ENCODE measurements around the gene NECTIN1. TPM values are rescaled to one million over a fixed set of nuclear protein-coding genes. Genes with fewer than 3 reads are reported as not detected.

NECTIN1 gene
- total RNA-seq, 1 donor from 2014 or later, result 20.6 TPM

GRCh38 chr11:119701591-119702549, 27.1 kb downstream of the NECTIN1 start:
- intact Hi-C loops (cut with micrococcal nuclease), result no loop called here
- no peak for ATAC-seq

DNA sequence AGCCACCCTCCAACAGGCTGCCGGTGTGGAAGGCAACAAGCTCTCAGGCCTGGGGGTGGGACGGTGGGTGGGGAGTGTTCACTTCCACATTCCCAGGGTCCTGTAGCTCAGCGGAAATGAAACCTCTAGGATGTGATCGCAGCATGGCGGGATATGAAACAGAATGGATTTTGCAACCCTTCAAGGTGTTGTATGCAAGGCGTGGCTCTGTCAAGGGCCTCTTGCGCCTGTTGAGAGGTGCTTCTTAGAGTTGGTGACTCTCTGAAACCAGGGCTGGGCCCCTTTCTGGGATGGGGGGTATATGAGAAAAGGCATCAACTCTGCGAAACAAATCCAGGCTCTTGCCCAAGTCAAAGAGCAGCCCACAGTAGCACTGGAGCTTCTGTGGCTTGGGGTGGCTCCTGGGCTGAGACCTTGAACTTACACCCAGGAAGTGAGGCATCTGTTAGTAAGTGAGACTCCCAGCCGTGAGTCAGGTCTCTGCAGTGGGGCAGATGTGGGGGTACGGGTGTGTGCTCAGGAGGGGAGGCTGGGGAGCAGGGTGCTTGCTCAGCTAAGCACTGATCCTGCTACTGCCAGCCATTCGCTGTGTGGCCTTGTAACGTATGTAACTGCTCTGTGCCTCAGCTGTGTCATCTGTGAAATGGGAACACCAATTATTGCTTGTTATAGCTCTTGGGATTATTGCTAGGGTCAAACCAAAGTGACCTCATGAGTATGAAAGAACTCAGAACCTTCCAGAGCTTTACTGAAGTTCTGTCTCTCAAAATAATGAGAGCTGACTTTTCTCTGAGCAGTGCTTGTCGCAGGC, 28.3 kb downstream of the NECTIN1 start:
- DNase-seq, result no peak
- ATAC-seq, result no peak
- intact Hi-C loops (cut with micrococcal nuclease), result no loop called here

More at GRCh38 chr11:119701591-119702549, 27.1 kb downstream of the NECTIN1 start:
- no peak for DNase-seq

DNA sequence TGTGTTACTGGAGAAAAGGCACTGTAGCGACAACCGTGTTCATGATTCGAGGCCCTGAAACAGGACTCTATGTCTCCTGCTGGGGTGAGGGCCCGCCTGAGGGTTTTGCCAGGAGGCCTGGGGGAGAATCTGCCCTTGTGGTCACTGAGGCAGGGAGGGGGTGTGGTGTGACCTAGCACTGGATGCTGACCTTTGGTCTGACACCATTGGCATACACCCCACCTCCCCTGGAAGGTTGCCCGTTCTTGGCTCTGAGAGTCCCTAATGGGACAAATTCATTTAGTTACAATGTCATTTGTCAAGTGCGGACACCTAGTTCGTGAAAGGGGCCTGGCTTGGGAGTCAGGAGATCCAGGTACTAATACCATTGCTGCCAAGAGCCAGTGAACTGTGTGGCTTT, 29.0 kb downstream of the NECTIN1 start:
- DNase-seq (no peak), ATAC-seq (no peak)
- intact Hi-C loops (cut with micrococcal nuclease), result no loop called here

- ATAC-seq (peak; percentile 96), DNase-seq (peak; percentile 84)
- intact Hi-C loops (cut with micrococcal nuclease), result no loop called here
Measured at GRCh38 chr11:119699227-119699626, 29.8 kb downstream of the NECTIN1 start.

DNA sequence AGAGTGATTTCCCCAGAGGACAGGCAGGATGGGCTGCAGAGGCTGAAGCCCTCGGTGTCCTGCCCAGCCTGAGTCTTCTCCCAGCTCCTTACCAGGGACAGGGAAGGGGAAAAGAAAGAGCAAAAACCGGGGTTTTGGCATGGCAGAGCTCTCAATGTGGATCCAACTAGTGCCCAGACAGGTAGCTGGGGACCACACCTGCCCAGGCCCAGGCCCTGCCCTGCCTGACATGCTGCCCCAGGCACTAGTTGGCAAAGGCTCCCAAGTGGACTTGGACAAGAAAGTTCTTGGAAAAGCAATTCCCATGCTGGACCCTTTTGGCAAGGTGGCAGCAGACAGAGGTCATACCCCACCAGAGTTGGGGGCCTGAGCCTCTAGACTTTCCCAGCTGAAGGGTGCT, 31.1 kb downstream of the NECTIN1 start:
- intact Hi-C loops (cut with micrococcal nuclease), result no loop called here
- ATAC-seq (no peak), DNase-seq (no peak)

DNA sequence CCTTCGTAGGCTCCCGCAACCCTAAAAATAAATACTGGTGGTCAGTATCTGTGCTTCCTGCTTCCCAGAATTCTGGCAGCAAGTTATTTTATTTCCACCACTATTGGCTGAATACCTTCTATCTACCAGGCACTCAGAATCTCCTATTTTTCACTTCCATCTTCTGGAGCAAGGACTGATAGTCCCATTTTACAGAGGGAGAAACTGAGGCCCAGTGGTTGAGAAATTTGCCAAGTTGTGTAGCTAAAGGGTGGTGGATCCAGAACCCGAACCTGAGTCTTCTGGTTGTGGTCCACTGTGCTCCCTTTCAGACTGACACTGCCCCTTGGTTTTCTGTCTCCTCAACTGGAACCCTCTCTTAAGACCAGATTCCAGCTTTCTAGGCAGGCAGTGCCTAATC, 31.6 kb downstream of the NECTIN1 start:
- DNase-seq, result no peak
- ATAC-seq, result no peak
- intact Hi-C loops (cut with micrococcal nuclease), result no loop called here

DNA sequence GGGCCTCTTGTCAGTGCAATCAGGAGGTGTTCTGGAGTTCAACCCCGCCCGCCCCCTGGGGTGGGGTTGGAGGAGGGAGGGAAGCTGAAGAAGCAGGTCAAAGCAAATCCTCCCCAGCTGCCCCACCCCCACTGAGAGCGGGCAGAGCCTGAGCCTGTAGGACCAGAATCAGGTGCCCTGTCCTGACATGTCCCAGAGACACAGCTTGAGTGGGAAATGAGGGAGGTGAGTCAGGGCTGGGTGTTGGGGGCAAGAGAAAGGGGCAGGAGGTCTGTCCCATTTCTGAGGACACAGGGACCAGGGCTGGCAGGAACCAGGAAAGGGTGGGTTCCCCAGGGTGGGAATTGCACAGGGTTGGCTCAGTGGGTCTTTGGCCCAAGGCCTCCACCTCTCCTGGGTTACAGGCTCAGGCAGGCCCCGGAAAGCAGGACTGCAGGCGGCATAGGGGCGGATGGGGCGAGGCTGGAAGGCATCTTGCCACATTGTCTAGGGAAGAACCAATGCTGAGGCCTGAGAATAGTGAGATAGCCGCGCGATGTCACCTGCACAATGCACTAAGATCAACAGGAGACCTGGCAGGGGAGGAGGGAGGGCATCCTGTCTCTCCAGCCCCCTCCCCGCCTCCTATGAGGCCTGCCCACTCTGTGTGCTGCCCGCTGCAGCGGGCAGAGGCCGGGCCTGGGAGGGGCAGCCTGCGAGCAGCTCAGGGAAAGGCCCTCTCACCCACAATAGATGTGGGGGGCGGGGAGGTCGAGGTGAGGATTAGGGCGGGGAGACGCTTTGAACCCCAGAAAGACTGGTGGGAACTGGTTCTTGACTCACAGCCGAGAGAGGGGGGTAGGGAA, 32.4 kb downstream of the NECTIN1 start:
- intact Hi-C loops (cut with micrococcal nuclease), result no loop called here
- DNase-seq (no peak), ATAC-seq (no peak)

- intact Hi-C loops (cut with micrococcal nuclease), result no loop called here
- DNase-seq, result no peak
- ATAC-seq, result no peak
Measured at GRCh38 chr11:119694334-119694733, 34.7 kb downstream of the NECTIN1 start.

GRCh38 chr11:119693253-119693815, 35.7 kb downstream of the NECTIN1 start:
- ATAC-seq, result no peak

DNA sequence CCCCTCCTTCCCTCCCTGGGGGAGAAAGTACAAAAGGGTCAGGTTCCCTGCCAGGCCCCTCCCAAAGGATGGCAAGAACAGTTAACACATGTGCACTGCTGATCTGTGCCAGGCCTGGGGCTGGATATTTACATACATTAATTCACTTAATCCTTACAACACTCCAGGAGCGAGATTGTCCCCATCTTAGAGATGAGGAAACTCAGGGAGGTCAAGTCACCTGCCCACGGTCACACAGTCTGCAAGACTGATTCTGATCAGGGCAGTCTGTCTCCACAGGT, 36.5 kb downstream of the NECTIN1 start:
- ATAC-seq (no peak), DNase-seq (no peak)
- intact Hi-C loops (cut with micrococcal nuclease), result no loop called here

More at GRCh38 chr11:119693253-119693815, 35.7 kb downstream of the NECTIN1 start:
- intact Hi-C loops (cut with micrococcal nuclease), result no loop called here
- no peak for DNase-seq

GRCh38 chr11:119691701-119692539, 37.1 kb downstream of the NECTIN1 start:
- ATAC-seq, result no peak
- no peak for DNase-seq
- intact Hi-C loops (cut with micrococcal nuclease), result no loop called here

DNA sequence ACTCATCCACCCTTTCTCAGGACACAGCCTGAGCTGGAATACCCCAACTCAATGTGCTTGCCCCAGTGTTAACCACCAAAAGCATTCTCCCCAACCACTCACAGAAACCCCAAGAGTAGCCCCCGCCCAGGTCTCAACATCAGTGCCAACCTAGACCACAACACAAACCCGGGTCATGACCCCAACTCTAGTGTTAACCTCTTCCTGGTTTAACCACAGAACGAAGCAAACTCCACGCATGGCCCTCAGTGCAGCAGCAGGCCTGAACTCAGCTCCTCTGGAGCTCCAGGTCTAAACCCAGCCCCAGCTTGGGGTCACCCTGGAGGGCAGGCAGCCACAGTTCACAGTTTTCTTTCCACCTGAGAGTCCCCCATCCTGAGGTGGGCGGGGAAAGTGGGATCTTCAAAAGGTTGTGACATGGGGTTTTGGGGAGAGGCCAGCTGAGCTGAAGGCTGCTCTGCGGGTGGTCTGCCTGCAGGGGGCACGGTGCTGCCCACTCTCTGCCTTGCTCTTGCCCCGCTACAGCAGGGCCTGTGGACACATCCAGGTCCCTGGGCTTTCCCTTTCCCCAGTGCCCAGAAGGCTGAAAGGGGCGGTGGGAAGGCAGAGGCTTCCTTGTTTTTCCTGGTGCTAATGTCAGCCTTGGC, 37.9 kb downstream of the NECTIN1 start:
- intact Hi-C loops (cut with micrococcal nuclease), result no loop called here
- DNase-seq (no peak), ATAC-seq (no peak)

- ATAC-seq, result no peak
- no peak for DNase-seq
- intact Hi-C loops (cut with micrococcal nuclease), result no loop called here
Measured at GRCh38 chr11:119689302-119689701, 39.7 kb downstream of the NECTIN1 start.

DNA sequence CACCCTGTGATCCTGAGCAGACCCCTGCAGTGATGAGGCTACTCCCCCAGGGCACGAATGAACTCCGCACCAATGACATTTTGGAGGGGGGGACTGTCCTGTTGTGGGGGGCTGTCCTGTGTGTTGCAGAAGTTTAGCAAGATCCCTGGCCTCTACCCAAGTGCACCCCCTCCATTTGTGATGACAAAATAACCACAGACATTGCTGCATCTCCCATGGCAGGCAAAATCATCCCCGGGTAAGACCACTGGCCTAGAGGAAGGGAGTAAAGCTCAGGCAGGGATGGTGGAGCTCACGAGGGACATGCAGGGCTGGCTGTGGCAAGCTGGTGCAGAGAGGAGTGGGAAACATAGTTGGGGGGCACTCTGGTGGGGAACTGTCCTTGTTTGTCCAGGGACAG, 40.6 kb downstream of the NECTIN1 start:
- intact Hi-C loops (cut with micrococcal nuclease), result no loop called here
- DNase-seq (no peak), ATAC-seq (no peak)

DNA sequence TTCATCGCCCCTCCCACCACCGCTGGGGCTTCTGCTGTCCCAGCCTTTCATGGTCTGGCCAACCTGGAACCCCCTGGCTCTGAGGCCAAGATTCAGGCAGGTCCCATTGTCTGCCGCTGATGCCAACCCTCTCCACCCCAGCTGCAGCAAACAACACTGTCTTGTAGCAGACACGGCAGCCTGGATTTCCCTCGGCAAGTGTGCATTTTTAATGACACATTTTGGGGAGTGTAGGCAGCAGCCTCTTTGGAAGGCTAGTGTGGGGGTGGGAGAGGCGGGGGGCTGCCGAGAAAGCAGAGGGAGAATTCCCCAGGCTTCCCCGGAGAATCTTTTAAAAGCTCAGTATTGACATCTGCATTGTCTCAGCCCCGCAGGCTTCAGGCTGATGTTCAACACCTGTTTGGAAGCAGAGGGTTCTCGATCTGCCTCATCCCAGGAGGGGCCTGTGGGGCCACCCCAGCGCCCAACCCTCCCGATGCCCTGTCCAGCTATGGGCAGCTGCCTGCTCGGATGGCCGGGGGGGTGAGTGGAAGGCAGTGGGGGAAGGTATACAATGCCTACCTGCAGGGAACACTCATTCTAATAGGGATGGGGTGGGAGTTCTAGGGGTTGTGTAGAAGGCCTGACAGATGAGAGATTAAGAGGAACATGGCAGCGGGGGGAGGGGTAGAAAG, 41.5 kb downstream of the NECTIN1 start:
- ATAC-seq (no peak), DNase-seq (no peak)
- intact Hi-C loops (cut with micrococcal nuclease), result no loop called here

GRCh38 chr11:119686177-119686882, 42.7 kb downstream of the NECTIN1 start:
- no peak for DNase-seq
- intact Hi-C loops (cut with micrococcal nuclease), result no loop called here
- no peak for ATAC-seq

Data from left ventricle myocardium superior (tissue), 1 donor.